ENCODE measurements around the gene PLIN3. TPM values are rescaled to one million over a fixed set of nuclear protein-coding genes. Genes with fewer than 3 reads are reported as not detected.
A peak's percentile ranks its signal among the peaks of the same experiment; 100 is the strongest.
"Not testable (repeated sequence)": the region's sequence is repeated elsewhere in the genome, so short reads cannot be mapped to it uniquely, and the experiment has no call there.

The PLIN3 gene
- total and polyA plus RNA-seq, 4 donors, result 18.0 to 105 (median 50.5) TPM

- H3K36me3 ChIP-seq (ENCODE audit: control insufficient read depth in 4 of 4, insufficient read depth in 4 of 4, low read length in 4 of 4), result peaks cover 7 to 29% (median 16%) of the 10 kb centered on the region in 4 donors
- no peak overlapping the region for H3K4me3 ChIP-seq
- no peak overlapping the region for H3K27ac ChIP-seq (ENCODE audit: low read depth in 1 of 2, low read length in 1 of 2)
- ATAC-seq (ENCODE audit: insufficient read depth, low FRiP score), result no peak
- no peaks in the 10 kb centered on the region for H3K27me3 ChIP-seq (ENCODE audit: control insufficient read depth in 3 of 3, insufficient read depth in 3 of 3, low read length in 2 of 3)
- no peak for DNase-seq
- no peaks in the 10 kb centered on the region for H3K9me3 ChIP-seq (ENCODE audit: control insufficient read depth in 4 of 4, insufficient read depth in 3 of 4, low read length in 3 of 4)
- no peak for TF ChIP-seq CTCF (IDR thresholded peaks at IDR 0.05; ENCODE audit: control extremely low read depth, extremely low read depth)
- 94 to 97% methylated on average over 22 to 23 of the region's 23 CpGs for WGBS, 2 donors
- no peak overlapping the region for H3K9ac ChIP-seq (ENCODE audit: insufficient read depth in 1 of 2, low read length in 2 of 2)
- H3K4me1 ChIP-seq (ENCODE audit: control insufficient read depth in 5 of 5, insufficient read depth in 5 of 5, low read length in 5 of 5), result no peaks in the 10 kb centered on the region
These were observed 20.1 kb downstream of the PLIN3 start for GRCh38 chr19:4847190-4847973.

- not testable (repeated sequence) for H3K4me3 ChIP-seq; H3K9me3 ChIP-seq (ENCODE audit: control insufficient read depth in 4 of 4, insufficient read depth in 3 of 4, low read length in 3 of 4); H3K9ac ChIP-seq (ENCODE audit: insufficient read depth in 1 of 2, low read length in 2 of 2); H3K27ac ChIP-seq (ENCODE audit: low read depth in 1 of 2, low read length in 1 of 2); H3K27me3 ChIP-seq (ENCODE audit: control insufficient read depth in 3 of 3, insufficient read depth in 3 of 3, low read length in 2 of 3); DNase-seq; H3K4me1 ChIP-seq (ENCODE audit: control insufficient read depth in 5 of 5, insufficient read depth in 5 of 5, low read length in 5 of 5); ATAC-seq (ENCODE audit: insufficient read depth, low FRiP score)
- 79 to 99% methylated on average over 8 to 9 of the region's 9 CpGs for WGBS, 2 donors
- peaks cover 9 to 26% (median 15%) of the 10 kb centered on the region in 4 donors for H3K36me3 ChIP-seq (ENCODE audit: control insufficient read depth in 4 of 4, insufficient read depth in 4 of 4, low read length in 4 of 4)
These were observed 21.5 kb downstream of the PLIN3 start for GRCh38 chr19:4845975-4846374.

- no peak overlapping the region for H3K27ac ChIP-seq (ENCODE audit: low read depth in 1 of 2, low read length in 1 of 2)
- no peaks in the 10 kb centered on the region for H3K9me3 ChIP-seq (ENCODE audit: control insufficient read depth in 4 of 4, insufficient read depth in 3 of 4, low read length in 3 of 4)
- H3K9ac ChIP-seq (ENCODE audit: insufficient read depth in 1 of 2, low read length in 2 of 2), result no peak overlapping the region
- H3K4me1 ChIP-seq (ENCODE audit: control insufficient read depth in 5 of 5, insufficient read depth in 5 of 5, low read length in 5 of 5), result no peaks in the 10 kb centered on the region
- 79 to 90% methylated on average over 10 of the region's 10 CpGs for WGBS, 2 donors
- no peak overlapping the region for H3K4me3 ChIP-seq
- ATAC-seq (ENCODE audit: insufficient read depth, low FRiP score), result no peak
- no peaks in the 10 kb centered on the region for H3K27me3 ChIP-seq (ENCODE audit: control insufficient read depth in 3 of 3, insufficient read depth in 3 of 3, low read length in 2 of 3)
- DNase-seq, result peak; percentile 46 to 50 (median 50)
- TF ChIP-seq CTCF (IDR thresholded peaks at IDR 0.05; ENCODE audit: control extremely low read depth, extremely low read depth), result no peak
- H3K36me3 ChIP-seq (ENCODE audit: control insufficient read depth in 4 of 4, insufficient read depth in 4 of 4, low read length in 4 of 4), result peaks cover 9 to 27% (median 22%) of the 10 kb centered on the region in 4 donors
These were observed 22.9 kb downstream of the PLIN3 start for GRCh38 chr19:4844348-4845179.

- no peak overlapping the region for H3K27ac ChIP-seq (ENCODE audit: low read depth in 1 of 2, low read length in 1 of 2)
- no peaks in the 10 kb centered on the region for H3K9me3 ChIP-seq (ENCODE audit: control insufficient read depth in 4 of 4, insufficient read depth in 3 of 4, low read length in 3 of 4)
- no peak for DNase-seq
- no peak overlapping the region for H3K9ac ChIP-seq (ENCODE audit: insufficient read depth in 1 of 2, low read length in 2 of 2)
- TF ChIP-seq CTCF (IDR thresholded peaks at IDR 0.05; ENCODE audit: control extremely low read depth, extremely low read depth), result no peak
- peaks cover 11 to 34% (median 20%) of the 10 kb centered on the region in 4 donors for H3K36me3 ChIP-seq (ENCODE audit: control insufficient read depth in 4 of 4, insufficient read depth in 4 of 4, low read length in 4 of 4)
- H3K4me3 ChIP-seq, result no peak overlapping the region
- no peaks in the 10 kb centered on the region for H3K4me1 ChIP-seq (ENCODE audit: control insufficient read depth in 5 of 5, insufficient read depth in 5 of 5, low read length in 5 of 5)
- ATAC-seq (ENCODE audit: insufficient read depth, low FRiP score), result no peak
- H3K27me3 ChIP-seq (ENCODE audit: control insufficient read depth in 3 of 3, insufficient read depth in 3 of 3, low read length in 2 of 3), result no peaks in the 10 kb centered on the region
- 95 to 96% methylated on average over 6 of the region's 6 CpGs for WGBS, 2 donors
These were observed 23.9 kb downstream of the PLIN3 start for GRCh38 chr19:4843647-4843965.

Measured in lung (tissue), 12 donors.